ENCODE results near the gene CDH16.
"Not testable (repeated sequence)": the region's sequence is repeated elsewhere in the genome, so short reads cannot be mapped to it uniquely, and the experiment has no call there.

The CDH16 gene, protein sequence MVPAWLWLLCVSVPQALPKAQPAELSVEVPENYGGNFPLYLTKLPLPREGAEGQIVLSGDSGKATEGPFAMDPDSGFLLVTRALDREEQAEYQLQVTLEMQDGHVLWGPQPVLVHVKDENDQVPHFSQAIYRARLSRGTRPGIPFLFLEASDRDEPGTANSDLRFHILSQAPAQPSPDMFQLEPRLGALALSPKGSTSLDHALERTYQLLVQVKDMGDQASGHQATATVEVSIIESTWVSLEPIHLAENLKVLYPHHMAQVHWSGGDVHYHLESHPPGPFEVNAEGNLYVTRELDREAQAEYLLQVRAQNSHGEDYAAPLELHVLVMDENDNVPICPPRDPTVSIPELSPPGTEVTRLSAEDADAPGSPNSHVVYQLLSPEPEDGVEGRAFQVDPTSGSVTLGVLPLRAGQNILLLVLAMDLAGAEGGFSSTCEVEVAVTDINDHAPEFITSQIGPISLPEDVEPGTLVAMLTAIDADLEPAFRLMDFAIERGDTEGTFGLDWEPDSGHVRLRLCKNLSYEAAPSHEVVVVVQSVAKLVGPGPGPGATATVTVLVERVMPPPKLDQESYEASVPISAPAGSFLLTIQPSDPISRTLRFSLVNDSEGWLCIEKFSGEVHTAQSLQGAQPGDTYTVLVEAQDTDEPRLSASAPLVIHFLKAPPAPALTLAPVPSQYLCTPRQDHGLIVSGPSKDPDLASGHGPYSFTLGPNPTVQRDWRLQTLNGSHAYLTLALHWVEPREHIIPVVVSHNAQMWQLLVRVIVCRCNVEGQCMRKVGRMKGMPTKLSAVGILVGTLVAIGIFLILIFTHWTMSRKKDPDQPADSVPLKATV

GRCh38 chr16:66918803-66919568, at the start of gene CDH16:
TSS of gene CDH16 (minus strand) at chr16:66918885. CDS start at chr16:66918065, 820 bp downstream.
- DNase-seq = no peak

- no peak for DNase-seq
Measured at GRCh38 chr16:66964049-66964448, 45.4 kb upstream of the CDH16 start.

- no peak for DNase-seq
Measured at GRCh38 chr16:66961914-66962313, 43.2 kb upstream of the CDH16 start.

- DNase-seq = peak; percentile 71
Measured at GRCh38 chr16:66961065-66961744, 42.5 kb upstream of the CDH16 start, which contains the start of gene CES3. TSS of gene CES3 (plus strand) at chr16:66961266. CDS start at chr16:66961308, 42 bp downstream.

DNA sequence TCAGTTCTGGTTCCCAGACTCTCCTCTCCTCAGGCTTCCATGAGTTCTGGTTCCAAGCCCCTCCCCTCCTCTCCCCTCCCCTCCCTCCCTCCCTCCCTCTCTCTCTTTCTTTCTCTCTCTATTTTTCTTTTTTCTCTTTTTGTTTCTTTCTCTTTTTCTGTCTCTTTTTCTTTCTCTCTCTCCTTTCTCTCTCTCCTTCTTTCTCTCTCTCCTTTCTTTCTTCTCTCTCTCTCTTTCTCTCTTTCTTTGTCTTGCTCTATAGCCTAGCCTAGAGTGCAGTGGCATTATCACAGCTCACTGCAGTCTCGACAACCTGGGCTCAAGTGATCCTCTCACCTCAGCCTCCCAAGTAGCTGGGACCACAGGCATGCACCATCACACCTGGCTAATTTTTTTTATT, 41.6 kb upstream of the CDH16 start:
- no peak for DNase-seq

DNA sequence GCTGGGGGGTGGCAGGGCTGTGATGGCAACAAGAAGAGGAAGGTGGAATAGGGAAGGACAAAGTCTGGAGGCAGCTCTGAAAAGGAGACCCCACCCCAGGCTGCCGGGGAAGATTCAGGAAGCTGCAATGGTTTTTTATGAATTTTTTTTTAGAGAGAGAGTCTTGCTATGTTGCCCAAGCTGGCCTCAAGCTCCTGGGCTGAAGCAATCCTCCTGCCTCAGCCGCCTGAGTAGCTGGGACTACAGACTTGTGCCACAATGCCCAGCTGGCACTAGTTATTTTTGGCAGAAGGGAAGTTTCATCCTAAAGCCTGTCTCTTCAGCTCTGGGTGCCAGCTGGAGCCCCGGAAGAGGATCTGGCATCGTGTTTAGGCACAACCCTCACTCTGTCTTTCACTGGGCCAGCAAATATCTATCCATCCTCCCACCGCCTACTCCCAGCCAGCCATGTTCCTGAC, 41.0 kb upstream of the CDH16 start:
- no peak for DNase-seq

- DNase-seq = no peak
Measured at GRCh38 chr16:66958857-66959703, 40.4 kb upstream of the CDH16 start.

DNA sequence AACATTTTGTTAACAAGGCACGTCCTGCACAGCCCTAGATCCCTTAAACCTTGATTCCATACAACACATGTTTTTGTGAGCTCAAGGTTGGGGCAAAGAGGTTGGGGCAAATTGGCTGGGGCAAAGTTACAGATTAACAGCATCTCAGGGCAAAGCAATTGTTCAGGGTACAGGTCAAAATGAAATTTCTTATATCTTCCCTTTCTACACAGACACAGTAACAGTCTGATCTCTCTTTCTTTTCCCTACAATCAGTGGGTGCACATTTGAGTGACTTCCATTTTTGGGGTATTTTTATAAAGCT, 37.4 kb upstream of the CDH16 start:
- not testable (repeated sequence) for DNase-seq

DNA sequence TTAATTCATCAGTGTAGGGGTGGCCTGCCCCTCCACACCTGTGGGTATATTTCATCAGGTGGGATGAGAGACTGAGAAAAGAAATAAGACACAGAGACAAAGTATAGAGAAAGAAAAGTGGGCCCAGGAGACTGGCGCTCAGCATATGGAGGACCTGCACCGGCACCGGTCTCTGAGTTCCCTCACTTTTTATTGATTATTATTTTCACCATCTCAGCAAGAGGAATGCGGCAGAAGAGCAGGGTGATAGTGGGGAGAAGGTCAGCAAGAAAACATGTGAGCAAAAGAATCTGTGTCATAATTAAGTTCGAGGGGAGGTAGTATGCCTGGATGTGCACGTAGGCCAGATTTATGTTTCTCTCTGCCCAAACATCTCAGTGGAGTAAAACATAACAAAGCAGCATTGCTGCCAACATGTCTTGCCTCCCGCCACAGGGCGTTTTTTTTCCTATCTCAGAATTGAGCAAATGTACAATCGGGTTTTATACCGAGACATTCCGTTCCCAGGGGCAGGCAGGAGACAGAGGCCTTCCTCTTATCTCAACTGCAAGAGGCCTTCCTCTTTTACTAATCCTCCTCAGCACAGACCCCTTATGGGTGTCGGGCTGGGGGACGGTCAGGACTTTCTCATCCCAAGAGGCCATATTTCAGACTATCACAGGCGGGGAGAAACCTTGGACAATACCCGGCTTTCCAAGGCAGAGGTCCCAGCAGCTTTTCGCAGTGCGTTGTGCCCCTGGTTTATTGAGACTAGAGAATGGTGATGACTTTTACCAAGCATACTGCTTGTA, 36.9 kb upstream of the CDH16 start:
- not testable (repeated sequence) for DNase-seq

DNA sequence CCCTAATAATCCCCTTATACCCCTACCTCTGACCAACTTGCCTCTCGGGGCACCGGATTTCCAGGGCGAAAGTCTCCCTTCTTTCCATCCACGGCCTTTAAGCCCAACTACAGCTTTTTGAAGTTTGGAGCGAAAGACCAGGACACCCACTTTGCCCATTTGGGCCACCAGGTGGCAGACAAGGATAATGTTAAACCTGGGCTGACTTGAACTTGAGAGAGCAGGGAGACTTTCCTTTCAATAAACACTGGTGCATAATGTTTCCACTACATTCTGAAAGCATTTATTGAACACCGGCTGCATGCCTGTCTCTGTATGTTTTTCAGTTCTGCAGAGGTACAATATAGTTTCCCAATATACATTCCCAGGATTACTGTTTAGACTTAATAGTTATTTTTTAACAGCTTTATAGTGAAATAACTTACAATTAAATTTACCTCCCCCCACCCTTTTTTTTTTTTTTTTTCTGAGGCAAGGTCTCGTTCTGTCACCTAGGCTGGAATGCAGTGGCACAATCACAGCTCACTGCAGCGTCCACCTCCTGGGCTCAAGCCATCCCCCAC, 35.5 kb upstream of the CDH16 start:
- peak; percentile 52 for DNase-seq

DNA sequence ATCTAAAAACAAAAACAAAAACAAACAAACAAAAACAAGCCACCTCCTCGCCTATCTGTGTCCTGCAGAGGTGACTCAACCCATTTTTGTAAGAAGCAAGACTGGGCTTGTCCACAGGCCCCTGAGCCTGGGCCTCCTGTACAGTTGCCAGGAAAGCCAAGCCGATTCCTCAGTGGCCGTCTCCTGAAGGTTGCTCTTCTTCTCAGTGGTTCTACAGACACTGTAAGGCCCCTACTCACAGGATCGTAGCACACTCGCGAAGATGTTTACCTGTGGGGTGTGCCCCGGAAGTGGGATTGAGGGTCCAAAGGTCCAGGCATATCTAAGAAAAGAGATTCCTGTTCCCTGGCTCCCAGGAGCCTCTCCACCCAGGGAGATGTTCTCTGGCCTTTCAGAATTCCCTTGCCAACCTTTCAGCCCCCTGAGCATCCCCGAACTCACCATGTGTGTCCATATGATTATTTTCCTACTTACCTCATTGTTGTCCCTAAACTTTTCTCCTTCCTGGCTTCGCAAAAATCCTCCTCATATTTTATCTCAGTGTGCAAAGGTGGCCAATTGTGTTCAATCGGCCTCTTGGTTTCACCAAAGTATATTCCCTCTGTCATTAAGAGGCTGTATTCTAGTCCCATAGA, 34.9 kb upstream of the CDH16 start:
- DNase-seq = no peak

- DNase-seq = no peak
Measured at GRCh38 chr16:66952430-66953110, 33.9 kb upstream of the CDH16 start.

GRCh38 chr16:66950971-66951790, 32.5 kb upstream of the CDH16 start:
- no peak for DNase-seq

DNA sequence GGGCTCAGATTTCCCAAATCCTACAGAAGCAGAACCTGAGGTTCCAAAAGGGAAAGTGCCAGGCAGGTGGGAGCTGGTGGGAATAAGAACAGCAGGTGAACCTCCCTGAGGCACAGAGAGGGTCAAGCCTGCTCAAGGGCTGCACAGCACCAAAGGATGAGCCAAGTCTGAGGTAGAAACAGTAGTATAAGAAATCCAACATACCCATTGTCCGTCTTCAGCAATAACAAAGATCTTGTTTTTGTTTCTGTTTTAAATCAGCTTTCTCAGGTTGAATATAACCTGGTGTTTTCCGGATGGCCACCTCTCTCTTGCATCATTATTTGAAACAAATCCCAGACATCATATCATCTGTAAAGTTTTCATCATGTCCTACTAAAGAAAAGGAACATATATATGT, 31.8 kb upstream of the CDH16 start:
- DNase-seq = no peak

- DNase-seq = no peak
Measured at GRCh38 chr16:66949472-66949871, 30.8 kb upstream of the CDH16 start.

DNA sequence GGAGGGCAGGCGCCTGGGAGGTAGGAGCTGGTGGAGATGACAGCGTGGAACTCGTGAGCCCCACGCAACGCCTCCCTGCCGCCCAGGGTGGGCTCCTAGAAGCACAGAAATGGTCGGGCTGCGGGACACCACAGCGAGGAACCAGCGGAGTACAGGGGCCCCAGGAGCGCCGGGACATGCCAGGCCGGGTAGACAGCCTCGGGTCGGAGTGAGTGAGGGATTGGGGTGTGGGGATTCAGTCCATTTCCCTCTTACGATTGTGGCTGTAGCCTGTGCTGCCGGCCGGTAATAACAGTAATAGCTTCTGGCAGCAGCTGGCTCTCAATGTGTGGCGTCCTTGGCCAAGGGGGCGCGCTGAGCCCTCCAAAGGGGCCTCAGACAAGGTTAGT, 30.1 kb upstream of the CDH16 start:
- DNase-seq = no peak

DNA sequence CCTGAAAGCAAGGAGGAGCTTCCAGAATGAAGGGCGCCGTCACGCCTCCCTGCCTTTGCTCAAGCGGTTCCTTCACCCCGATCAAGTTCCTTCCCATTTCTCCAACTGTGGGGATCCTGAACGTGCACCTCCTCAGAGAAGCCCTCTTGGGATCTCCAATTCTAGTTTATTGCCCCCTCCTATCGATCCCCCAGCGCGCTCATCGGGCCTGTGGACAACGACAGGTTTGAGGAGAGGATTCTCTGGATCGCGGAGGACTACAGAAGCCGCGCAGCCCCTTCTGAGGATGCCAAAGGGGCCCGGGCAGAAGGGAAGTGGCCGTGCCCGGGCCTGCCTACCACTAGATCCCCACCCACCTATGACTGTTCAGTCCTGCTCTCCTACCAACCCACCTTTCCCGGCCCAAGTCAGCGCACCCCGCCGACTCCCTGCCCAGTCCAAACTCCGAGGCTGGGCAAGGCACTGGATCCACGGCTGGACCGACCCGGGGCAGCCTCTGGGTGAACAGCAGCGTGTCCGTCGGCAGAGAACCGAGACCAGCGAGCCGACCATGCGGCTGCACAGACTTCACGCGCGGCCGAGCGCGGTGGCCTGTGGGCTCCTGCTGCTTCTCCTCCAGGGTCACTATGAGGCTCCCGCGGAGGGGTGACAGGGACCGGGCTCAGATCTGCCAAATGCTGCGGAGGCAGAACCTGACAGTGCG, 29.6 kb upstream of the CDH16 start:
- DNase-seq = no peak
